K562 (cell line): ENCODE data around the gene ZNF821. TPM values are rescaled to one million over a fixed set of nuclear protein-coding genes. Genes with fewer than 3 reads are reported as not detected.
A peak's percentile ranks its signal among the peaks of the same experiment; 100 is the strongest.

Experiments
- ASH1L ChIP-seq: fragments of 450-650 bp; IDR thresholded peaks from 2 replicates; pipeline ENCODE4 v1.6.1; 2018; ENCODE audit warnings: borderline replicate concordance, mild to moderate bottlenecking, low read depth; ENCODE audit not compliant: partially characterized antibody
- ATF7 ChIP-seq: fragments of 450-650 bp; IDR thresholded peaks from 2 replicates; pipeline ENCODE4 v1.7.1; 2014; ENCODE audit warnings: mild to moderate bottlenecking, moderate library complexity
- CC2D1A ChIP-seq: fragments of 450-650 bp; IDR thresholded peaks from 2 replicates; pipeline ENCODE4 v1.6.1; 2017; ENCODE audit warnings: mild to moderate bottlenecking
- FOSL1 ChIP-seq: fragments of 200-800 bp; sonication (Bioruptor generic); conservative IDR thresholded peaks from 2 replicates; pipeline ENCODE4 v1.6.1; 2016; ENCODE audit warnings: missing genetic modification characterization, missing compliant biosample characterization
- HMGN3 ChIP-seq: IDR thresholded peaks from 2 replicates; pipeline ENCODE4 v1.6.1; 2011; ENCODE audit warnings: borderline replicate concordance, low read depth, mild to moderate bottlenecking, mixed read lengths, low read length; ENCODE audit not compliant: insufficient read length; ENCODE audit errors: extremely low read depth
- HNRNPH1 ChIP-seq: fragments of 200-400 bp; formaldehyde crosslinking; optimal IDR thresholded peaks from 2 replicates; pipeline ENCODE3; 2017; ENCODE audit warnings: low read depth, mild to moderate bottlenecking, low read length, moderate library complexity
- ILK ChIP-seq: fragments of 450-650 bp; IDR thresholded peaks from 2 replicates; pipeline ENCODE4 v1.6.1; 2016; ENCODE audit warnings: missing genetic modification characterization, low read depth, mild to moderate bottlenecking, missing compliant biosample characterization, moderate library complexity, borderline replicate concordance
- NFIC ChIP-seq: fragments of 450-650 bp; IDR thresholded peaks from 2 replicates; pipeline ENCODE4 v1.6.1; 2017; ENCODE audit warnings: mild to moderate bottlenecking, inconsistent platforms
- SMARCA4 ChIP-seq: fragments of 450-650 bp; IDR thresholded peaks from 2 replicates; pipeline ENCODE4 v1.6.1; 2016
- SMARCB1 ChIP-seq: IDR thresholded peaks from 2 replicates; pipeline ENCODE4 v1.6.1; 2011; ENCODE audit warnings: improper control_type of control experiment, low read depth; ENCODE audit not compliant: insufficient read length
- TEAD1 ChIP-seq, 2 experiments: fragments of 450-650 bp in 1 of 2; sonication (generic) in 1 of 2; formaldehyde crosslinking; IDR thresholded peaks; 2 replicates each; pipeline versions ENCODE4 v1.4.0 to v1.8.0; 2020 to 2022; ENCODE audit warnings: mild to moderate bottlenecking in 2 of 2, missing genetic modification reagents in 1 of 2
- TEAD4 ChIP-seq, 2 experiments: sonication (generic) in 1 of 2; formaldehyde crosslinking in 1 of 2; IDR thresholded peaks; 2 replicates each; pipeline versions ENCODE4 v1.6.1 to v1.8.0; 2012 to 2022; ENCODE audit warnings: borderline replicate concordance in 1 of 2, inconsistent platforms in 1 of 2, low read length in 1 of 2, mild to moderate bottlenecking in 1 of 2, missing genetic modification reagents in 1 of 2
- TRIM28 ChIP-seq: fragments of 450-650 bp; IDR thresholded peaks from 2 replicates; pipeline ENCODE4 v1.6.1; 2017
- XRCC4 ChIP-seq: IDR thresholded peaks from one replicate; pipeline ENCODE4 v1.6.1; 2011; ENCODE audit not compliant: insufficient read depth, insufficient read length; ENCODE audit errors: extremely low read depth
- ZNF24 ChIP-seq: fragments of 450-650 bp; IDR thresholded peaks from 2 replicates; pipeline ENCODE4 v1.6.1; 2016
- ZNF589 ChIP-seq: fragments of 200-800 bp; sonication (Bioruptor generic); IDR thresholded peaks from 2 replicates; pipeline ENCODE4 v1.6.1; 2016; ENCODE audit warnings: low read depth, missing genetic modification characterization, missing compliant biosample characterization
- polyA plus RNA-seq, 8 experiments: library from polyadenylated mRNA; depleted of rRNA in 4 of 8; stranded (reverse) in 5 of 8; unstranded in 3 of 8; fragments of >200 nt; fragmentation: Nextera tagmentation in 2 of 8; fragmentation: Illumina TruSeq in 1 of 8; extraction: Ambion mirVana in 2 of 8; extraction: Trizol in 1 of 8; gene quantifications; 2 replicates each; pipeline versions ENCODE4 v1.2.1 to v1.2.3, GENCODE V29; 2011 to 2014; ENCODE audit warnings: inconsistent platforms in 1 of 8, missing spikeins in 1 of 8
- total RNA-seq, 7 experiments: library from RNA; depleted of rRNA in 6 of 7; stranded (reverse); fragments of >200 nt in 6 of 7; fragmentation: Illumina TruSeq in 2 of 7; extraction: Trizol in 2 of 7; gene quantifications; 2 replicates each; pipeline versions ENCODE4 v1.2.1 to v1.2.3, GENCODE V29; 2011 to 2021; ENCODE audit warnings: low replicate concordance in 1 of 7
- TF ChIP-seq, protein P1 (sequence below): fragments of 250-450 bp; sonication (Bioruptor Pico); IDR thresholded peaks from 2 replicates; pipeline ENCODE4 v1.8.0; 2021; ENCODE audit warnings: moderate library complexity, mild to moderate bottlenecking, inconsistent platforms
- TF ChIP-seq, protein P2 (sequence below): IDR thresholded peaks from 2 replicates; pipeline ENCODE4 v1.6.1; 2011; ENCODE audit not compliant: insufficient read length; ENCODE audit errors: extremely low read depth
- TF ChIP-seq, protein P3 (sequence below): fragments of 450-650 bp; IDR thresholded peaks from 2 replicates; pipeline ENCODE4 v1.6.1; 2018; ENCODE audit not compliant: partially characterized antibody
- TF ChIP-seq, protein P4 (sequence below): fragments of 450-650 bp; IDR thresholded peaks from 2 replicates; pipeline ENCODE4 v1.6.1; 2016; ENCODE audit warnings: antibody characterized with exemption
- TF ChIP-seq, protein P5 (sequence below): fragments of 250-450 bp; sonication (Bioruptor Pico); IDR thresholded peaks from 2 replicates; pipeline ENCODE4 v1.8.0; 2021; ENCODE audit warnings: moderate library complexity, mild to moderate bottlenecking, inconsistent platforms

ZNF821 gene
- total and polyA plus RNA-seq, 9 of the 15 experiments (the other 6 are each of a cell fraction or from before 2014, with no cell fraction given): 0.38 to 5.6 (median 3.6) TPM

DNA sequence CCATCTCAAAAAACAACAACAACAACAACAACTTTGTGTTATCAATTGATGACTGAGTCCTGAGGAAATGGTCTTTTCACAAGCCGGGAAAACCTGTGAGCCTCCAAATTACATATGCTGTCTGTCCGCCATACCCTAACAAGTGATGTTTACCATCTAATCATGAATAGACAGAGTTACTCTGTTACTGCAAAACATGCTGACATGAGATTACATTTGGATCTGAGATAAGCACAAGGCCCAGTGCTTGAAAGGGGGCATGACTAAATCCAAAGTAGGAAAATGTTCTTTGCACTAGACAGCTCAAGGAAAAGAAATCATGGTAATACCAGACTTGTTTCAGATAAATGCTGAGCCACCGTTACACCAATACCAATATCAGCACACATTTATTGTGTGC is 46.8 kb downstream of the ZNF821 start (continued):
- TF ChIP-seq TEAD4 (IDR thresholded peaks at IDR 0.05; ENCODE audit: low read length) (peak; percentile 89), TEAD4 (CRISPR knock-in tag; IDR thresholded peaks at IDR 0.05; ENCODE audit: borderline replicate concordance) (no peak), HNRNPH1 (no peak), CC2D1A (no peak), NFIC (peak; percentile 42), HMGN3 (no peak), ZNF24 (no peak), TRIM28 (no peak), XRCC4 (no peak), ASH1L (no peak), FOSL1 (tag) (0 out of 2 replicates have a peak, but pooled peaks have one; percentile 30), ILK (tag) (no peak), SMARCB1 (no peak), TEAD1 (CRISPR knock-in tag; IDR thresholded peaks at IDR 0.05) (0 out of 4 replicates have a peak, but pooled peaks of 1 of the 2 experiments have one; percentile 6), SMARCA4 (peak; percentile 79), ZNF589 (CRISPR knock-in tag) (no peak), ATF7 (peak; percentile 38; the same call in 1 of the 2 replicates)
- TF ChIP-seq, protein P1, sequence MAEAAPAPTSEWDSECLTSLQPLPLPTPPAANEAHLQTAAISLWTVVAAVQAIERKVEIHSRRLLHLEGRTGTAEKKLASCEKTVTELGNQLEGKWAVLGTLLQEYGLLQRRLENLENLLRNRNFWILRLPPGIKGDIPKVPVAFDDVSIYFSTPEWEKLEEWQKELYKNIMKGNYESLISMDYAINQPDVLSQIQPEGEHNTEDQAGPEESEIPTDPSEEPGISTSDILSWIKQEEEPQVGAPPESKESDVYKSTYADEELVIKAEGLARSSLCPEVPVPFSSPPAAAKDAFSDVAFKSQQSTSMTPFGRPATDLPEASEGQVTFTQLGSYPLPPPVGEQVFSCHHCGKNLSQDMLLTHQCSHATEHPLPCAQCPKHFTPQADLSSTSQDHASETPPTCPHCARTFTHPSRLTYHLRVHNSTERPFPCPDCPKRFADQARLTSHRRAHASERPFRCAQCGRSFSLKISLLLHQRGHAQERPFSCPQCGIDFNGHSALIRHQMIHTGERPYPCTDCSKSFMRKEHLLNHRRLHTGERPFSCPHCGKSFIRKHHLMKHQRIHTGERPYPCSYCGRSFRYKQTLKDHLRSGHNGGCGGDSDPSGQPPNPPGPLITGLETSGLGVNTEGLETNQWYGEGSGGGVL (CRISPR knock-in tag): no peak
- TF ChIP-seq, protein P2, sequence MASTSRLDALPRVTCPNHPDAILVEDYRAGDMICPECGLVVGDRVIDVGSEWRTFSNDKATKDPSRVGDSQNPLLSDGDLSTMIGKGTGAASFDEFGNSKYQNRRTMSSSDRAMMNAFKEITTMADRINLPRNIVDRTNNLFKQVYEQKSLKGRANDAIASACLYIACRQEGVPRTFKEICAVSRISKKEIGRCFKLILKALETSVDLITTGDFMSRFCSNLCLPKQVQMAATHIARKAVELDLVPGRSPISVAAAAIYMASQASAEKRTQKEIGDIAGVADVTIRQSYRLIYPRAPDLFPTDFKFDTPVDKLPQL: no peak
- TF ChIP-seq, protein P3, sequence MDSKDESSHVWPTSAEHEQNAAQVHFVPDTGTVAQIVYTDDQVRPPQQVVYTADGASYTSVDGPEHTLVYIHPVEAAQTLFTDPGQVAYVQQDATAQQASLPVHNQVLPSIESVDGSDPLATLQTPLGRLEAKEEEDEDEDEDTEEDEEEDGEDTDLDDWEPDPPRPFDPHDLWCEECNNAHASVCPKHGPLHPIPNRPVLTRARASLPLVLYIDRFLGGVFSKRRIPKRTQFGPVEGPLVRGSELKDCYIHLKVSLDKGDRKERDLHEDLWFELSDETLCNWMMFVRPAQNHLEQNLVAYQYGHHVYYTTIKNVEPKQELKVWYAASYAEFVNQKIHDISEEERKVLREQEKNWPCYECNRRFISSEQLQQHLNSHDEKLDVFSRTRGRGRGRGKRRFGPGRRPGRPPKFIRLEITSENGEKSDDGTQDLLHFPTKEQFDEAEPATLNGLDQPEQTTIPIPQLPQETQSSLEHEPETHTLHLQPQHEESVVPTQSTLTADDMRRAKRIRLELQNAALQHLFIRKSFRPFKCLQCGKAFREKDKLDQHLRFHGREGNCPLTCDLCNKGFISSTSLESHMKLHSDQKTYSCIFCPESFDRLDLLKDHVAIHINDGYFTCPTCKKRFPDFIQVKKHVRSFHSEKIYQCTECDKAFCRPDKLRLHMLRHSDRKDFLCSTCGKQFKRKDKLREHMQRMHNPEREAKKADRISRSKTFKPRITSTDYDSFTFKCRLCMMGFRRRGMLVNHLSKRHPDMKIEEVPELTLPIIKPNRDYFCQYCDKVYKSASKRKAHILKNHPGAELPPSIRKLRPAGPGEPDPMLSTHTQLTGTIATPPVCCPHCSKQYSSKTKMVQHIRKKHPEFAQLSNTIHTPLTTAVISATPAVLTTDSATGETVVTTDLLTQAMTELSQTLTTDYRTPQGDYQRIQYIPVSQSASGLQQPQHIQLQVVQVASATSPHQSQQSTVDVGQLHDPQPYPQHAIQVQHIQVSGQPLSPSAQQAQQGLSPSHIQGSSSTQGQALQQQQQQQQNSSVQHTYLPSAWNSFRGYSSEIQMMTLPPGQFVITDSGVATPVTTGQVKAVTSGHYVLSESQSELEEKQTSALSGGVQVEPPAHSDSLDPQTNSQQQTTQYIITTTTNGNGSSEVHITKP: no peak
- TF ChIP-seq, protein P4, sequence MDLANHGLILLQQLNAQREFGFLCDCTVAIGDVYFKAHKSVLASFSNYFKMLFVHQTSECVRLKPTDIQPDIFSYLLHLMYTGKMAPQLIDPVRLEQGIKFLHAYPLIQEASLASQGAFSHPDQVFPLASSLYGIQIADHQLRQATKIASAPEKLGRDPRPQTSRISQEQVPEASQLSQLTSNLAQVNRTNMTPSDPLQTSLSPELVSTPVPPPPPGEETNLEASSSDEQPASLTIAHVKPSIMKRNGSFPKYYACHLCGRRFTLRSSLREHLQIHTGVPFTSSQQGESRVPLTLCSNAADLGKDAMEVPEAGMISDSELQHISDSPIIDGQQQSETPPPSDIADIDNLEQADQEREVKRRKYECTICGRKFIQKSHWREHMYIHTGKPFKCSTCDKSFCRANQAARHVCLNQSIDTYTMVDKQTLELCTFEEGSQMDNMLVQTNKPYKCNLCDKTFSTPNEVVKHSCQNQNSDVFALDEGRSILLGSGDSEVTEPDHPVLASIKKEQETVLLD: no peak
- TF ChIP-seq, protein P5, sequence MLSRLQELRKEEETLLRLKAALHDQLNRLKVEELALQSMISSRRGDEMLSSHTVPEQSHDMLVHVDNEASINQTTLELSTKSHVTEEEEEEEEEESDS (CRISPR knock-in tag): no peak
